ENCODE results near the gene FBXO15.

DNA sequence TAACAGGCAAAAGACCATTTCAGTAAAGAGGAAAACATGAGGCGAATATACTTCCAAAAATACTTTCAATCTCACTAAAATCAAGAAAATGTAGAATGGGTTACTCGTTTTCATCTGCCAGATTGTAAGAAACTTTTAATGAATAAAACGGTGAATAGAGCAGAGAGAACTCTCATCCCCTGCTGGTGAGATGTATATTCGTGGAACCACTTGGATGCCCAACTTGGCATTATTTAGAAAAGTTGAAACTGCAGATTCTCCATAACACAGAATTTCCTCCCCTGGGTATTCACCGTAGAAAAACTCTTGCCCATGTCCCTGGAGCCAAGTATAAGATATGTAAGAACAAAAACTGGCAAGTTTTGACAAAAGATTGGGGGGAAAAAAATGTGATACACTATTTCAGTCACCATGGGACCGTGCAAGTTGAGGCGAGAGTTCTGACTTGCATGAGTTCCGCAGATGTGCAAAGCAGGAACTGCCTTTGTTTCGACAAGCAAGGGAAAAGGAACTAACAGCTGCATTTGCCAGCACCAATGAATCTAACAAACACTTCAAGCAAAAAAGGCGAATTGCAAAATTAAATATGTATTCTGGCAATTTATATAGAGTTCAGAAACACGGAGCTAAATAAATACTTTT is 15.5 kb upstream of the FBXO15 start:
- no peak for TF ChIP-seq MAX (IDR thresholded peaks at IDR 0.05)
- TF ChIP-seq NFIC (IDR thresholded peaks at IDR 0.05), result no peak
- no peak for TF ChIP-seq YY1 (IDR thresholded peaks at IDR 0.05; ENCODE audit: low read depth)
- TF ChIP-seq RAD21 (IDR thresholded peaks at IDR 0.05; ENCODE audit: low read depth), result no peak
- TF ChIP-seq TAF1 (IDR thresholded peaks at IDR 0.05; ENCODE audit: low read depth), result no peak
- no peak for TF ChIP-seq TEAD4 (IDR thresholded peaks at IDR 0.05)
- TF ChIP-seq, protein P1, sequence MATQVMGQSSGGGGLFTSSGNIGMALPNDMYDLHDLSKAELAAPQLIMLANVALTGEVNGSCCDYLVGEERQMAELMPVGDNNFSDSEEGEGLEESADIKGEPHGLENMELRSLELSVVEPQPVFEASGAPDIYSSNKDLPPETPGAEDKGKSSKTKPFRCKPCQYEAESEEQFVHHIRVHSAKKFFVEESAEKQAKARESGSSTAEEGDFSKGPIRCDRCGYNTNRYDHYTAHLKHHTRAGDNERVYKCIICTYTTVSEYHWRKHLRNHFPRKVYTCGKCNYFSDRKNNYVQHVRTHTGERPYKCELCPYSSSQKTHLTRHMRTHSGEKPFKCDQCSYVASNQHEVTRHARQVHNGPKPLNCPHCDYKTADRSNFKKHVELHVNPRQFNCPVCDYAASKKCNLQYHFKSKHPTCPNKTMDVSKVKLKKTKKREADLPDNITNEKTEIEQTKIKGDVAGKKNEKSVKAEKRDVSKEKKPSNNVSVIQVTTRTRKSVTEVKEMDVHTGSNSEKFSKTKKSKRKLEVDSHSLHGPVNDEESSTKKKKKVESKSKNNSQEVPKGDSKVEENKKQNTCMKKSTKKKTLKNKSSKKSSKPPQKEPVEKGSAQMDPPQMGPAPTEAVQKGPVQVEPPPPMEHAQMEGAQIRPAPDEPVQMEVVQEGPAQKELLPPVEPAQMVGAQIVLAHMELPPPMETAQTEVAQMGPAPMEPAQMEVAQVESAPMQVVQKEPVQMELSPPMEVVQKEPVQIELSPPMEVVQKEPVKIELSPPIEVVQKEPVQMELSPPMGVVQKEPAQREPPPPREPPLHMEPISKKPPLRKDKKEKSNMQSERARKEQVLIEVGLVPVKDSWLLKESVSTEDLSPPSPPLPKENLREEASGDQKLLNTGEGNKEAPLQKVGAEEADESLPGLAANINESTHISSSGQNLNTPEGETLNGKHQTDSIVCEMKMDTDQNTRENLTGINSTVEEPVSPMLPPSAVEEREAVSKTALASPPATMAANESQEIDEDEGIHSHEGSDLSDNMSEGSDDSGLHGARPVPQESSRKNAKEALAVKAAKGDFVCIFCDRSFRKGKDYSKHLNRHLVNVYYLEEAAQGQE (IDR thresholded peaks at IDR 0.05; ENCODE audit: low read depth), result no peak
- TF ChIP-seq TCF12 (IDR thresholded peaks at IDR 0.05; ENCODE audit: low read depth), result no peak
- TF ChIP-seq EP300 (IDR thresholded peaks at IDR 0.05; ENCODE audit: borderline replicate concordance), result no peak
- TF ChIP-seq CEBPB (IDR thresholded peaks at IDR 0.05), result no peak
